Activated CD4-positive, alpha-beta T cell treated with anti-CD3 and anti-CD28 coated beads, Interleukin-2, amount 10 ng/mL, durations not matched to agents 7 days and 5 days (primary cell): Measurements from ENCODE around the gene MOB1B. TPM values are rescaled to one million over a fixed set of nuclear protein-coding genes. Genes with fewer than 3 reads are reported as not detected.

ENCODE experiments used
- CTCF ChIA-PET: fragments of 350-600 bp; sonication (Branson Sonifier 250); formaldehyde crosslinking; loops from one replicate; lab custom pipeline; 2021; ENCODE audit warnings: antibody characterized with exemption; lab: Charles Lee
- POLR2A ChIA-PET: fragments of 350-600 bp; sonication (Branson Sonifier 250); formaldehyde crosslinking; loops from one replicate; lab custom pipeline; 2021; ENCODE audit warnings: antibody characterized with exemption; lab: Charles Lee
- DNase-seq: peaks from one replicate; pipeline ENCODE4 v3.0.0-alpha.2; 2020
- H3K27ac Mint-ChIP-seq: one replicate; pipeline ENCODE4 v1.8.0; 2021; ENCODE audit warnings: mild to moderate bottlenecking, moderate library complexity, mixed read lengths
- H3K27me3 Mint-ChIP-seq: one replicate; pipeline ENCODE4 v1.8.0; 2021; ENCODE audit warnings: mixed read lengths
- H3K36me3 Mint-ChIP-seq: one replicate; pipeline ENCODE4 v1.8.0; 2021; ENCODE audit warnings: low read depth, mixed read lengths
- H3K4me1 Mint-ChIP-seq: one replicate; pipeline ENCODE4 v1.8.0; 2021; ENCODE audit warnings: mixed read lengths
- H3K4me3 Mint-ChIP-seq: one replicate; pipeline ENCODE4 v1.8.0; 2021; ENCODE audit warnings: mild to moderate bottlenecking, moderate library complexity, mixed read lengths
- H3K9me3 Mint-ChIP-seq: one replicate; pipeline ENCODE4 v1.8.0; 2021; ENCODE audit warnings: mixed read lengths
- total RNA-seq, 2 experiments: library from RNA; stranded (reverse); gene quantifications; one replicate each; pipeline ENCODE4 v1.2.3, GENCODE V29; 2021

Gene MOB1B
- total RNA-seq, 2 experiments from 2014 or later: 14.5 to 18.1 TPM

DNA sequence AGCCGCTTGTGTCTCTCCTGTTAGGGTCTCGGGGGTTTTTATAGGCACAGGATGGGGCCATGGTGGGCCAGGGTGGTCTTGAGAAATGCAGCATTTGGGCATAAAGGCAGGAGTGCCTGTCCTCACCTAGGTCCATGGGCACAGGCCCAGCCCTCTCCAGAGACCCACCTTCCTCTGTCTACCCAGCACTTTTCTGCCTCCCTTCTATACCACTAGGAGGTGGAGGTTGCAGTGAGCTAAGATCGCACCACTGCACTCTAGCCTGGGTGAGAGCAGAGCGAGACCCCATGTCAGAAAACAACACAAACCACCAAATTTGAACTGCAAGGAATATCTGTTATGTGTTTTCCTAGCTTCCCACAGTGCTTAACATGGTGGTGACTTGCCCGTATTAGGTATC lies 38.0 kb downstream of the MOB1B start:
- DNase-seq: no peak
- Mint-ChIP-seq H3K9me3 (peaks cover 4% of the 10 kb centered on the region), H3K4me1 (peaks cover 17% of the 10 kb centered on the region), H3K36me3 (peaks cover 4% of the 10 kb centered on the region), H3K27ac (no peak overlapping the region), H3K27me3 (no peaks in the 10 kb centered on the region), H3K4me3 (no peak overlapping the region)
- ChIA-PET CTCF (interaction anchor here (1.2 kb wide), 1 partner anchor 16 kb away, joined by 3 read pairs; no protein-coding TSS in a partner anchor), POLR2A (no interaction called here)

GRCh38 chr4:70943114-70943513 lies 40.9 kb downstream of the MOB1B start:
- Mint-ChIP-seq H3K9me3 (peaks cover 4% of the 10 kb centered on the region), H3K27ac (no peak overlapping the region), H3K4me3 (no peak overlapping the region), H3K27me3 (no peaks in the 10 kb centered on the region), H3K4me1 (peaks cover 1% of the 10 kb centered on the region), H3K36me3 (peaks cover 2% of the 10 kb centered on the region)
- POLR2A ChIA-PET: no interaction called here
- CTCF ChIA-PET: interaction anchor here (0.6 kb wide), 1 partner anchor 16 kb away, joined by 3 read pairs; no protein-coding TSS in a partner anchor
- no peak for DNase-seq

GRCh38 chr4:70945046-70945445 lies 42.9 kb downstream of the MOB1B start:
- DNase-seq: no peak
- Mint-ChIP-seq H3K36me3 (peaks cover 2% of the 10 kb centered on the region), H3K4me3 (no peak overlapping the region), H3K9me3 (peaks cover 4% of the 10 kb centered on the region), H3K27ac (no peak overlapping the region), H3K27me3 (no peaks in the 10 kb centered on the region), H3K4me1 (no peaks in the 10 kb centered on the region)
- ChIA-PET CTCF (no interaction called here), POLR2A (no interaction called here)

DNA sequence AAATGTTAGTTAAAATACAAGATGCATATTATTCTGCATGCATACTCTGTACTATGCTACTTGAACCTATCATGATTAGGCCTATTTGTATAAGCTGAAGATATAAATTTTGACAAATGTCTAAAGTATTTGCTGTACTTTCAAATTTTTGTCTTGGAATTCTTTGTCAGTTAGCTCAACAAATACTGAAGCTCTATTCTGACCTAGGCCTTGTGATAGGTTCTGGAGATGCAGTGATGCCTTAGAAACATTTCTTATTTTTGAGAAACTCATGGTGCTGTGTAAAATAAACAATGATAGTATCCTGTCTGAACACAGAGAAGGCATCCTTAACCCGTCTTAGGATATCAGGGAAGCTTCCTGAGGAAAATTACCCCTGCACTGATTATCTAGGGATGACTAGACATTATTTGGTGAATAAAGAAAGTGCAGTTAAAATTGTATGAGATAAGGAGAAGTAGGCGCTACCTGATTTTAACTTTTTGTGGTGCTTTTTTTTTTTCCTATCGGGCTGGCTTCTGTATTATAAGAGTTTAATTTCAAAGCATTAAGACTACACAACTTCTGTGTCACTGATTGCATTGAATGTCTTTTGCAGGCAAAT lies 43.4 kb downstream of the MOB1B start:
- Mint-ChIP-seq H3K4me3 (no peak overlapping the region), H3K36me3 (peaks cover 2% of the 10 kb centered on the region), H3K27ac (no peak overlapping the region), H3K9me3 (peaks cover 4% of the 10 kb centered on the region), H3K4me1 (no peaks in the 10 kb centered on the region), H3K27me3 (no peaks in the 10 kb centered on the region)
- CTCF ChIA-PET: no interaction called here
- DNase-seq: no peak
- POLR2A ChIA-PET: no interaction called here

GRCh38 chr4:70946939-70947338 lies 44.8 kb downstream of the MOB1B start:
- DNase-seq: no peak
- Mint-ChIP-seq H3K9me3 (peaks cover 2% of the 10 kb centered on the region), H3K4me1 (no peaks in the 10 kb centered on the region), H3K4me3 (no peak overlapping the region), H3K27me3 (no peaks in the 10 kb centered on the region), H3K36me3 (no peaks in the 10 kb centered on the region), H3K27ac (no peak overlapping the region)
- ChIA-PET CTCF (no interaction called here), POLR2A (no interaction called here)

GRCh38 chr4:70948665-70949260 lies 46.6 kb downstream of the MOB1B start:
- H3K4me1 Mint-ChIP-seq: peaks cover 6% of the 10 kb centered on the region
- no peak overlapping the region for H3K27ac Mint-ChIP-seq
- no peaks in the 10 kb centered on the region for H3K27me3 Mint-ChIP-seq
- no peak overlapping the region for H3K4me3 Mint-ChIP-seq
- H3K36me3 Mint-ChIP-seq: no peaks in the 10 kb centered on the region
- H3K9me3 Mint-ChIP-seq: no peaks in the 10 kb centered on the region
- CTCF ChIA-PET: no interaction called here
- POLR2A ChIA-PET: no interaction called here
- no peak for DNase-seq

GRCh38 chr4:70954032-70954431 lies 51.9 kb downstream of the MOB1B start:
- CTCF ChIA-PET: interaction anchor here (0.6 to 1.1 kb wide), 2 partner anchors 13 to 56 kb away, joined by 3 read pairs; no protein-coding TSS in a partner anchor
- Mint-ChIP-seq H3K4me1 (peaks cover 13% of the 10 kb centered on the region), H3K9me3 (no peaks in the 10 kb centered on the region), H3K27me3 (no peaks in the 10 kb centered on the region), H3K27ac (no peak overlapping the region), H3K4me3 (no peak overlapping the region), H3K36me3 (no peaks in the 10 kb centered on the region)
- POLR2A ChIA-PET: interaction anchor here (0.6 kb wide), 2 partner anchors 32 to 75 kb away, joined by 3 read pairs; no protein-coding TSS in a partner anchor
- DNase-seq: no peak

DNA sequence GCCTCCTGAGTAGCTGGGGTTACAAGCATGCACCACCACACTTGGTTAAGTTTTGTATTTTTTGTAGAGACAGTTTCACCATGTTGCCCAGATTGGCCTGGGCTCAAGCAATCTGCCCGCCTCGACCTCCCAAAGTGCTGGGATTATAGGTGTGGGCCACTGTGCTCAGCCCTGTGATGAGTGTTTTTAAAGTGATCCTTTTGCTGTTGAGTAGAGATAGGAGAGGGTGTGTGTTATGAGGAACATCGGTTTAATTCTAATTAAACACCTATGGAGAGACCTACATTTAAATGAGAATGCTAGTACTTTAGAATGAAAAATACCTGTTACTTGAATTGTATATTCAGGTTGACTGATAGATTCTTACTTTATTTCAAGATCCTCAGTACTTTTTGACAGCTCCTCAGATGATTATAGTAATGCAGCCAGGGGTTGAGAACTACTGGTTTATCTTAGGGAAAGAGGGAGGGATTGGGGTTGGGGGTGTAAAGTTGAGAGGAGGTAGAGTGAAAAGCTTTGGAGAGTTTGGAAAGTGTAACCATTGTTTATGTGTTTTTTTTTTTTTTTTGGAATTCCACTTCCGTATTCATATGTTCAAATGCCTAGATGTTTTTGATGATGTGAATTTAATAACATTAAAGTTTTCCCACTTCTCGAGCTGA lies 54.5 kb downstream of the MOB1B start:
- Mint-ChIP-seq H3K36me3 (no peaks in the 10 kb centered on the region), H3K27me3 (no peaks in the 10 kb centered on the region), H3K4me1 (peaks cover 13% of the 10 kb centered on the region), H3K4me3 (no peak overlapping the region), H3K9me3 (no peaks in the 10 kb centered on the region), H3K27ac (no peak overlapping the region)
- no peak for DNase-seq
- CTCF ChIA-PET: interaction anchor here (1.1 kb wide), 1 partner anchor 16 kb away, joined by 3 read pairs; no protein-coding TSS in a partner anchor
- POLR2A ChIA-PET: no interaction called here

- ChIA-PET CTCF (interaction anchor here (1.5 to 1.6 kb wide), 2 partner anchors 9 to 81 kb away, joined by 3 to 4 read pairs; no protein-coding TSS in a partner anchor), POLR2A (no interaction called here)
- DNase-seq: no peak
- Mint-ChIP-seq H3K9me3 (no peaks in the 10 kb centered on the region), H3K27me3 (no peaks in the 10 kb centered on the region), H3K4me3 (no peak overlapping the region), H3K36me3 (peaks cover 2% of the 10 kb centered on the region), H3K27ac (no peak overlapping the region), H3K4me1 (peaks cover 8% of the 10 kb centered on the region)
Measured at GRCh38 chr4:70958681-70959080, 56.5 kb downstream of the MOB1B start.

- ChIA-PET POLR2A (no interaction called here), CTCF (no interaction called here)
- H3K27ac Mint-ChIP-seq: no peak overlapping the region
- peaks cover 4% of the 10 kb centered on the region for H3K36me3 Mint-ChIP-seq
- peaks cover 14% of the 10 kb centered on the region for H3K4me1 Mint-ChIP-seq
- no peak overlapping the region for H3K4me3 Mint-ChIP-seq
- no peaks in the 10 kb centered on the region for H3K9me3 Mint-ChIP-seq
- DNase-seq: no peak
- no peaks in the 10 kb centered on the region for H3K27me3 Mint-ChIP-seq
Measured at GRCh38 chr4:70969076-70969475, 66.9 kb downstream of the MOB1B start.

DNA sequence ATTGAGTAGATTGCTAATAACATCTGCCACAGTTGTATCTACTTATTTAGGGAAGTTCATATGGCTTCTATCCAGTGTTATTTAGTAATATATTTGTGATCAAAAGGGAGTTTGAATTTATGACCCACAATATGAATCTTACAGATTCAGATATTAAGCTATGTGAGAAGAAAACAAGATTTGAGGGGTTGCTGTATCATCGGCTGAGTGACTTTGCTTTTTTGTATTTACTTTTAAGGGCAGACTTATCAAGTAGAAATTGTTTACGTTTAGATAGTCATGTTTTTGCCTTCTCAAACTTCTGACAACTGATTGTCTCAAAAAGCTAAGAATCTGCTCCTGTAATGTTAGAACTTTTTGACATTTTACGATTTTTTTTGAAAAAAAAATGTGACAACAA lies 74.1 kb downstream of the MOB1B start:
- Mint-ChIP-seq H3K27me3 (no peaks in the 10 kb centered on the region), H3K4me3 (no peak overlapping the region), H3K36me3 (peaks cover 19% of the 10 kb centered on the region), H3K4me1 (peaks cover 6% of the 10 kb centered on the region), H3K27ac (no peak overlapping the region), H3K9me3 (no peaks in the 10 kb centered on the region)
- ChIA-PET CTCF (no interaction called here), POLR2A (no interaction called here)
- DNase-seq: no peak

DNA sequence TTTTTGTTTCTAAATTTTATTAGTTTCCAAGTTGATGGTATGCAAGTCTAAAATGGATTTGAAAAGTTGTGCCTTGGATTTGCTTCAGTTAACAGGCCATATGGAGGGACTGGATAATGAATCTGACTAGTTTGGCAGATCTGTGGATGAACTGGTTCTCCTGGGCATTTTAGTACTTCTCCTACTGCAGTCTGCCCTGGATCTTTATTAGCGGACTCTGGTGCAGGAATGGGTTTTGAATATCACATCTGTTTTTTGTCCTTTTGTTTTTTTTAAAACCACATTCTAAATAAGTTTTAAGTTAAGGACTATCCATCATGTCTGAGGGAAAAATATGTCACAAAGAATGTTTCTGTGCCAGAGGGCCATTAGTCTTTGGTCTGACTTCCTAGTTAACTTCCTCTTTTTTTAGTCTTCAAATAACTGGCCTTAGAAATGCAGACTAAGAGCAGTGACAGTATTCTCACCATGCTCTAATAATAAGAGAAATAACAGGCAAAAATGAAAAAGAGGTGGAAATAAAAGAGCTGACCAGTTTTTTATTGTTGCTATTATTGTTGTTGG lies 77.4 kb downstream of the MOB1B start:
- CTCF ChIA-PET: no interaction called here
- no peak overlapping the region for H3K27ac Mint-ChIP-seq

GRCh38 chr4:70980196-70980595 lies 78.0 kb downstream of the MOB1B start:
- DNase-seq: no peak
- H3K27ac Mint-ChIP-seq: no peak overlapping the region
- H3K36me3 Mint-ChIP-seq: peaks cover 13% of the 10 kb centered on the region
- H3K4me3 Mint-ChIP-seq: no peak overlapping the region
- CTCF ChIA-PET: no interaction called here
- H3K9me3 Mint-ChIP-seq: no peaks in the 10 kb centered on the region
- no peaks in the 10 kb centered on the region for H3K4me1 Mint-ChIP-seq
- POLR2A ChIA-PET: no interaction called here
- H3K27me3 Mint-ChIP-seq: no peaks in the 10 kb centered on the region

More for the DNA sequence above, 77.4 kb downstream of the MOB1B start:
- POLR2A ChIA-PET: no interaction called here
- Mint-ChIP-seq H3K36me3 (peaks cover 15% of the 10 kb centered on the region), H3K4me3 (no peak overlapping the region), H3K4me1 (no peaks in the 10 kb centered on the region), H3K27me3 (no peaks in the 10 kb centered on the region), H3K9me3 (no peaks in the 10 kb centered on the region)
- no peak for DNase-seq
